OCI-LY3 (cell line): Measurements from ENCODE around the gene PTBP3.

Experiments used
- H2AFZ ChIP-seq: fragments of 200-600, 300-600 bp; shearing (Covaris generic); 2 replicates; pipeline ENCODE4 v1.6.0; 2014; ENCODE audit warnings: antibody characterized with exemption, low read depth, low read length
- H3K27ac ChIP-seq: fragments of 200-600, 300-600 bp; sonication (generic); 2 replicates; pipeline ENCODE4 v1.5.1; 2014; ENCODE audit warnings: mild to moderate bottlenecking, low read length, moderate library complexity, mixed read lengths
- H3K27me3 ChIP-seq: fragments of 200-600, 300-600 bp; sonication (generic); 2 replicates; pipeline ENCODE4 v1.6.1; 2014; ENCODE audit warnings: low read depth, low read length, mixed read lengths
- H3K36me3 ChIP-seq: fragments of 200-600, 300-600 bp; sonication (generic); replicated peaks from 2 replicates; pipeline ENCODE3; 2014; ENCODE audit warnings: low read depth, low read length, mixed read lengths
- H3K4me1 ChIP-seq: fragments of 300-600, 200-600 bp; sonication (generic); 2 replicates; pipeline ENCODE4 v1.6.1; 2014; ENCODE audit warnings: low read length, mixed read lengths
- H3K4me2 ChIP-seq: fragments of 200-600, 300-600 bp; sonication (generic); 2 replicates; pipeline ENCODE4 v1.6.1; 2014; ENCODE audit warnings: low read length, mixed read lengths
- H3K4me3 ChIP-seq: fragments of 300-600, 200-600 bp; sonication (generic); 2 replicates; pipeline ENCODE4 v1.5.1; 2014; ENCODE audit warnings: antibody characterized with exemption, mild to moderate bottlenecking, low read length, moderate library complexity
- H3K79me2 ChIP-seq: fragments of 300-600, 200-600 bp; shearing (Covaris generic); 2 replicates; pipeline ENCODE4 v1.6.1; 2014; ENCODE audit warnings: mild to moderate bottlenecking, low read length, mixed read lengths
- H3K9ac ChIP-seq: fragments of 300-600, 200-600 bp; shearing (Covaris generic); 2 replicates; pipeline ENCODE4 v1.6.0; 2014; ENCODE audit warnings: mild to moderate bottlenecking, low read length, moderate library complexity
- H3K9me3 ChIP-seq: fragments of 200-600, 300-600 bp; shearing (Covaris generic); 2 replicates; pipeline ENCODE4 v1.6.1; 2014; ENCODE audit warnings: low read length, mixed read lengths; ENCODE audit not compliant: insufficient read depth
- H4K20me1 ChIP-seq: fragments of 200-600, 300-600 bp; sonication (generic); 2 replicates; pipeline ENCODE4 v1.6.1; 2016; ENCODE audit warnings: low read length, mixed read lengths; ENCODE audit not compliant: insufficient read depth
- EZH2phosphoT487 ChIP-seq: fragments of 200-600 bp; shearing (Covaris generic); IDR thresholded peaks from 2 replicates; pipeline ENCODE4 v1.6.1; 2018; ENCODE audit warnings: antibody characterized with exemption, mixed run types, low read depth
- TF ChIP-seq, protein P1 (sequence below): fragments of 200-600, 300-600 bp; sonication (generic); IDR thresholded peaks from 2 replicates; pipeline ENCODE4 v1.5.1; 2014; ENCODE audit warnings: antibody characterized with exemption, low read length, low read depth

The PTBP3 gene

DNA sequence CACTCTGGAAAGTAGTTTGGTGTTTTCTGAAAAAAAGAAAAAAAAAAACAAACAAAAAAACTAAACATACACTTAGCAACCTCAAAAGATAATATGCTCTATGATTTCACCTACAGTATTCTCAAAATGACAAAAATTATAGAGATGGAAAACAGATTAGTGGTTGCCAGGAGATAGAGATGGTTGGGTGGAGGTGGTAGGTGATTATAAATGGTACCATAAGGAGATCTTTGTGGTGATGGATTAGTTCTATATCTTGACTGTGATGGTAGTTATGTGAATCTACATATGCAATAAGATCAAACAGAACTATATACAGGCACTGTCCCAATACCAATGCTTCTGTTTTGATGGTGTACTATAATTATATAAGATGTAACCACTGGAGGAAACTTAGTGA is 32.0 kb downstream of the PTBP3 start:
- H3K4me1 ChIP-seq, result 0 out of 2 replicates have a peak, but pooled peaks cover 3% of the 10 kb centered on the region
- H3K27ac ChIP-seq, result no peak overlapping the region
- no peak overlapping the region for H2AFZ ChIP-seq
- H3K4me2 ChIP-seq, result no peak overlapping the region
- no peaks in the 10 kb centered on the region for H3K27me3 ChIP-seq
- no peaks in the 10 kb centered on the region for H3K9me3 ChIP-seq
- H3K36me3 ChIP-seq, result no peaks in the 10 kb centered on the region
- no peak overlapping the region for H3K9ac ChIP-seq
- peaks cover 21% of the 10 kb centered on the region for H4K20me1 ChIP-seq
- no peak overlapping the region for H3K4me3 ChIP-seq
- TF ChIP-seq, protein P1, sequence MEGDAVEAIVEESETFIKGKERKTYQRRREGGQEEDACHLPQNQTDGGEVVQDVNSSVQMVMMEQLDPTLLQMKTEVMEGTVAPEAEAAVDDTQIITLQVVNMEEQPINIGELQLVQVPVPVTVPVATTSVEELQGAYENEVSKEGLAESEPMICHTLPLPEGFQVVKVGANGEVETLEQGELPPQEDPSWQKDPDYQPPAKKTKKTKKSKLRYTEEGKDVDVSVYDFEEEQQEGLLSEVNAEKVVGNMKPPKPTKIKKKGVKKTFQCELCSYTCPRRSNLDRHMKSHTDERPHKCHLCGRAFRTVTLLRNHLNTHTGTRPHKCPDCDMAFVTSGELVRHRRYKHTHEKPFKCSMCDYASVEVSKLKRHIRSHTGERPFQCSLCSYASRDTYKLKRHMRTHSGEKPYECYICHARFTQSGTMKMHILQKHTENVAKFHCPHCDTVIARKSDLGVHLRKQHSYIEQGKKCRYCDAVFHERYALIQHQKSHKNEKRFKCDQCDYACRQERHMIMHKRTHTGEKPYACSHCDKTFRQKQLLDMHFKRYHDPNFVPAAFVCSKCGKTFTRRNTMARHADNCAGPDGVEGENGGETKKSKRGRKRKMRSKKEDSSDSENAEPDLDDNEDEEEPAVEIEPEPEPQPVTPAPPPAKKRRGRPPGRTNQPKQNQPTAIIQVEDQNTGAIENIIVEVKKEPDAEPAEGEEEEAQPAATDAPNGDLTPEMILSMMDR, result no peak
- TF ChIP-seq EZH2phosphoT487, result no peak
- peaks cover 23% of the 10 kb centered on the region for H3K79me2 ChIP-seq

DNA sequence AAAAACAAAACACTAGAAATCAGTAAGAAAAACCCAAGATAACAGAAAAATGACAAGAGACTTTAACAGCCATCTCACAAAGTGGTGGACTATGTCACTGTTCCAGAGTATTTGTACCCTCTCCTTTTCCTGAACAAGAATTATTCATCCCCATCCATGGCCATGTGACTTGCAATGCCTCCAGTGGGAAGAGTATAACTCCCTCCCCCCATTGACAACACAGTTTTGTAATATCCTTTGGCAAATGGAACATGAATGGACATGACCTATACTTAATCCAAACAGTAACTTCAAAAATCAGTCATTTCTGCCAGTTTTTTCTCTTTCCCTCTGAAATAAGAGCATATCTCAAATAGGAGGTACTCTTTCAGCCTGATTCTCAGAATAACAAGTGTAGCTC is 33.9 kb downstream of the PTBP3 start:
- H4K20me1 ChIP-seq, result peaks cover 14% of the 10 kb centered on the region
- H3K27me3 ChIP-seq, result no peaks in the 10 kb centered on the region
- no peaks in the 10 kb centered on the region for H3K9me3 ChIP-seq
- no peaks in the 10 kb centered on the region for H3K36me3 ChIP-seq
- H3K27ac ChIP-seq, result no peak overlapping the region
- no peak overlapping the region for H2AFZ ChIP-seq
- no peaks in the 10 kb centered on the region for H3K4me1 ChIP-seq
- no peak overlapping the region for H3K4me3 ChIP-seq
- H3K9ac ChIP-seq, result no peak overlapping the region
- TF ChIP-seq EZH2phosphoT487, result no peak
- no peak overlapping the region for H3K4me2 ChIP-seq
- peaks cover 17% of the 10 kb centered on the region for H3K79me2 ChIP-seq

DNA sequence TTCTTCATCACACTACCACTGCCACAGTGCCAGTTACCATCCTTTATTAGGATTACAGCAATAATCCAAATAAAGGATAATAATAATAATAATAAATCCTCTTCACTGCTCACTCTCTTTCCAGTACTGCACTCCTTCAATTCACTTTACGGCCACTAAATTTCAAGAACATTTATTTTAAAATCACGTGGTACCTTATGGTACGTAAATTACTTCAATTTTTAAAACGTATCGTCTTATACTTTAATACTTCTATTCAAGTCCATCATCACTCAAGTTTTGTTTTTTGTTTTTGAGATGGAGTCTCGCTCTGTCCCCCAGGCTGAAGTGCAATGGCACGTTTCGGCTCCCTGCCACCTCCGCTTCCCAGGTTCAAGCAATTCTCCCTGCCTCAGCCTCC is 36.5 kb downstream of the PTBP3 start:
- TF ChIP-seq, protein P1, result no peak
- no peak for TF ChIP-seq EZH2phosphoT487
- Histone ChIP-seq H3K27ac (no peak overlapping the region), H2AFZ (no peak overlapping the region), H3K79me2 (peaks cover 17% of the 10 kb centered on the region), H3K36me3 (peaks cover 6% of the 10 kb centered on the region), H3K4me2 (no peak overlapping the region), H3K9me3 (no peaks in the 10 kb centered on the region), H3K27me3 (no peaks in the 10 kb centered on the region), H3K4me1 (no peaks in the 10 kb centered on the region), H3K9ac (no peak overlapping the region), H3K4me3 (no peak overlapping the region), H4K20me1 (peaks cover 14% of the 10 kb centered on the region)

DNA sequence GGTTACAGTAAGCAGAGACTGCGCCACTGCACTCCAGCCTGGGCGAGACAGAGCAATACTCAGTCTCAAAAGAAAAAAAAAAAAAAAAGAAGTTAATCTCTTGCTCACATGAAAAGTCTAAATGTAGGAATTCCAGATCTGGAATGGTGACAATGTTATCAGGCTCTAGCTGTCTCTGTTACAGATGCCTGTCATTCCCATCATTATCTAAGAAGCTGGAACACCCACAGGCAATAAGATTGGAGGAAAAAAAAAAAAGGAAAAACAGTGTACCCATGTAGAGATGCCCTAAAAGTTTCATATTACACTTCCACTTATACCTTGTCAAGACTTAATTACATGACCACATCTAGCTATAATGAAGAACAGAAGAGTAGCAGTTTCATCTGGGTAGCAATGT is 38.2 kb downstream of the PTBP3 start:
- TF ChIP-seq, protein P1, result no peak
- TF ChIP-seq EZH2phosphoT487, result no peak
- Histone ChIP-seq H3K27ac (no peak overlapping the region), H4K20me1 (peaks cover 8% of the 10 kb centered on the region; the same call in 1 of the 2 replicates), H3K9ac (no peak overlapping the region), H3K79me2 (peaks cover 8% of the 10 kb centered on the region), H3K9me3 (no peaks in the 10 kb centered on the region), H3K4me2 (no peak overlapping the region), H3K36me3 (peaks cover 9% of the 10 kb centered on the region), H2AFZ (no peak overlapping the region), H3K4me3 (no peak overlapping the region), H3K27me3 (no peaks in the 10 kb centered on the region), H3K4me1 (no peaks in the 10 kb centered on the region)

DNA sequence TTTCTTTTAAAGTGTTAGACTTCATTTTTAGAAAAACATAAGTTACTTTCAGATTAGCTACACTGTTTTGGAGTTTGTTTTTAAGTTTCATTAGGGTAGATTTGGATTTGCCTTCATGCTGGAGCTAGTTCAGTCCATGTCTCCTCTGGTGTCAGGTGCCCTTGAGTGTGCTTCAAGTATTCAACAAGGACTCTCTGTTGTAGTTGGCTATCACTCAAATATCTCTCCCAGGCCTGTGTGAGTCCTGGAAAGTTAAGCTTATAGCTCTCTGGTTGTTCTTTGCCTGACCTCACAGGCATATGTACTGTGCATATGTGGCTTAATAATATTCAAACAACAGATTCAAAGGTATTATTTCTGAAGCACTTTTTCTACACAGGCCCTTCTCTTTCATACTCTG is 45.4 kb downstream of the PTBP3 start:
- Histone ChIP-seq H4K20me1 (no peaks in the 10 kb centered on the region), H3K36me3 (peaks cover 52% of the 10 kb centered on the region)

More for the DNA sequence above, 45.4 kb downstream of the PTBP3 start:
- Histone ChIP-seq H3K27me3 (no peaks in the 10 kb centered on the region), H3K9me3 (peaks cover 25% of the 10 kb centered on the region), H3K79me2 (no peaks in the 10 kb centered on the region), H2AFZ (no peak overlapping the region), H3K4me3 (no peak overlapping the region), H3K4me2 (no peak overlapping the region), H3K27ac (no peak overlapping the region), H3K4me1 (no peaks in the 10 kb centered on the region), H3K9ac (no peak overlapping the region)
- TF ChIP-seq EZH2phosphoT487, result no peak
- TF ChIP-seq, protein P1, result no peak
